ENCODE measurements around the gene MINDY4. TPM values are rescaled to one million over a fixed set of nuclear protein-coding genes. Genes with fewer than 3 reads are reported as not detected.

The MINDY4 gene
- total RNA-seq, 1 experiment from 2014 or later: 2.1 TPM

DNA sequence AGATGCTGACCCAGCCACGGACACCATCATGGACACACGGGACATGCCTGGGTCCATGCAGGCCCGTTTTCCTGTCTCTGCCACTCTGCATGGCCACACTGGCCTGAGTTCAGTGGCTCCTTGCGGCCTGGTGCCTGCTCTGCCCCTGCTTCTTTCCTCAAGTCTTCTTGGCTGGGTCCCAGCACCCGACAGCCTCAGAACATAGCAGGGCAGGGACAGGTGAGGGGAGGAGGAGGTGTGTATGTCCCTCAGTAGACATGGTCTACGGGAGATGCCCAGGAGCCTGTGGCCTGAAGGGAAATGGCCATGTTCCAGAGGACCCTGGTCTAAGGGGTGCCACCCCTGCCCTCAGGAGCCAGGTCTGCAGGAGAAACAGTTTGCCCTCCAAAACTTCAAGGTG lies 138.2 kb downstream of the MINDY4 start:
- no peaks in the 10 kb centered on the region for H3K9me3 ChIP-seq
- Mint-ChIP-seq H3K4me3 (ENCODE audit: unreplicated experiment) (no peak overlapping the region), H3K4me1 (ENCODE audit: low read depth, unreplicated experiment) (peaks cover 16% of the 10 kb centered on the region), H3K27me3 (ENCODE audit: insufficient read depth, unreplicated experiment) (no peaks in the 10 kb centered on the region), H3K36me3 (ENCODE audit: insufficient read depth, unreplicated experiment) (no peaks in the 10 kb centered on the region), H3K9me3 (ENCODE audit: unreplicated experiment) (no peaks in the 10 kb centered on the region), H3K27ac (ENCODE audit: unreplicated experiment) (no peak overlapping the region)
- no peak for DNase-seq
- H3K27me3 ChIP-seq (replicated peaks; ENCODE audit: control insufficient read depth, insufficient read depth, low read length): no peaks in the 10 kb centered on the region
- ChIA-PET POLR2A (no interaction called here), CTCF (no interaction called here)
- no peaks in the 10 kb centered on the region for H3K36me3 ChIP-seq (ENCODE audit: control insufficient read depth, insufficient read depth, low read length)
- no TSS peak for BruUV-seq (replicated peaks)
- H3K4me3 ChIP-seq (ENCODE audit: low read depth, low read length): no peak overlapping the region
- peaks cover 16% of the 10 kb centered on the region for H3K4me1 ChIP-seq
- no peak for TF ChIP-seq CTCF (IDR thresholded peaks at IDR 0.05; ENCODE audit: insufficient read depth in 1 of 2, low read depth in 1 of 2, low read length in 1 of 2, severe bottlenecking in 1 of 2, unreplicated experiment in 1 of 2)
- intact Hi-C loops (cut with micrococcal nuclease; ENCODE audit: unreplicated experiment): no loop called here

DNA sequence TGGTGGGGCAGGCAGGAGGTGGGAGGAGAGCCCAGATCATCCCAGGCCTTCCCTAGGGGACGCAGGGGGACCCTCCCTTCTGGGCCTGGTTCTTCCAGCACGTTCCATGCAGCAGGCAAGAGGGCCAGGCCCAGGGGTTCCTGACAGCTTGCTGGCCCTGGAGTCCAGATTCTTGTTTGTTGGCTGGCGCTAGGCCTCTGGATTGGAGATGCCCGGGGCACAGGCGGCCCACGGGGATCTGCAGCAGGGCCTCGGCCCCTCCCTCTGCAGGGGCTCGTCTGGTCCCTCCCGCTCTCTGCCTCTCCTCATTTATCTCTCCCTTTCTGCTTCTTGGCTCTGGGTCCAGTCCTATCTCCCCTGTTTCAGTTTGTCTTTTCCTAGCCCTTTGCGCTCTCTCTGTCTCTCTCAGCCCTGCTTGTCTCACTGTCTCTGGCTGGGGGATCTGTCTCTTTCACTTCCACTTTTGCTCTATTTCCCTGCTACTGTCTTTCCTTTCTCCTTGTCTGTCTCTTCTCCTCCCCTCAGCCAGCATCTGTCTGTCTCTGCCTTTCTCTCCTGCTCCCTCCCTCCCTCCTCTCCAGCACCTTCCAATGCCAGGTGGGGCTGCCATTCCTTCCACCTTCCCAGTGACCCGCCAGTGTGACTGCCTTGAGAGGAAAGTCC lies 139.3 kb downstream of the MINDY4 start:
- TF ChIP-seq CTCF (IDR thresholded peaks at IDR 0.05; ENCODE audit: insufficient read depth in 1 of 2, low read depth in 1 of 2, low read length in 1 of 2, severe bottlenecking in 1 of 2, unreplicated experiment in 1 of 2): no peak
- H3K27me3 ChIP-seq (replicated peaks; ENCODE audit: control insufficient read depth, insufficient read depth, low read length): no peaks in the 10 kb centered on the region
- BruUV-seq (replicated peaks): no TSS peak
- H3K4me1 Mint-ChIP-seq (ENCODE audit: low read depth, unreplicated experiment): peaks cover 21% of the 10 kb centered on the region
- no peak for DNase-seq
- no peak overlapping the region for H3K4me3 ChIP-seq (ENCODE audit: low read depth, low read length)
- no peaks in the 10 kb centered on the region for H3K36me3 ChIP-seq (ENCODE audit: control insufficient read depth, insufficient read depth, low read length)
- H3K9me3 Mint-ChIP-seq (ENCODE audit: unreplicated experiment): no peaks in the 10 kb centered on the region
- no peak overlapping the region for H3K27ac Mint-ChIP-seq (ENCODE audit: unreplicated experiment)
- intact Hi-C loops (cut with micrococcal nuclease; ENCODE audit: unreplicated experiment): no loop called here
- no peak overlapping the region for H3K4me3 Mint-ChIP-seq (ENCODE audit: unreplicated experiment)
- H3K9me3 ChIP-seq: no peaks in the 10 kb centered on the region
- H3K27me3 Mint-ChIP-seq (ENCODE audit: insufficient read depth, unreplicated experiment): no peaks in the 10 kb centered on the region
- H3K4me1 ChIP-seq: peaks cover 27% of the 10 kb centered on the region
- POLR2A ChIA-PET: no interaction called here
- no peaks in the 10 kb centered on the region for H3K36me3 Mint-ChIP-seq (ENCODE audit: insufficient read depth, unreplicated experiment)
- CTCF ChIA-PET: no interaction called here

- H3K4me1 ChIP-seq: peaks cover 27% of the 10 kb centered on the region
- BruUV-seq (replicated peaks): no TSS peak
- H3K36me3 Mint-ChIP-seq (ENCODE audit: insufficient read depth, unreplicated experiment): no peaks in the 10 kb centered on the region
- no peak for DNase-seq
- no peaks in the 10 kb centered on the region for H3K27me3 ChIP-seq (replicated peaks; ENCODE audit: control insufficient read depth, insufficient read depth, low read length)
- no peaks in the 10 kb centered on the region for H3K27me3 Mint-ChIP-seq (ENCODE audit: insufficient read depth, unreplicated experiment)
- no peak for TF ChIP-seq CTCF (IDR thresholded peaks at IDR 0.05; ENCODE audit: insufficient read depth in 1 of 2, low read depth in 1 of 2, low read length in 1 of 2, severe bottlenecking in 1 of 2, unreplicated experiment in 1 of 2)
- no peak overlapping the region for H3K4me3 ChIP-seq (ENCODE audit: low read depth, low read length)
- no peaks in the 10 kb centered on the region for H3K36me3 ChIP-seq (ENCODE audit: control insufficient read depth, insufficient read depth, low read length)
- H3K4me1 Mint-ChIP-seq (ENCODE audit: low read depth, unreplicated experiment): peaks cover 18% of the 10 kb centered on the region
- ChIA-PET POLR2A (no interaction called here), CTCF (no interaction called here)
- no peak overlapping the region for H3K27ac Mint-ChIP-seq (ENCODE audit: unreplicated experiment)
- no peaks in the 10 kb centered on the region for H3K9me3 Mint-ChIP-seq (ENCODE audit: unreplicated experiment)
- no peaks in the 10 kb centered on the region for H3K9me3 ChIP-seq
- intact Hi-C loops (cut with micrococcal nuclease; ENCODE audit: unreplicated experiment): no loop called here
- H3K4me3 Mint-ChIP-seq (ENCODE audit: unreplicated experiment): no peak overlapping the region
These were observed 139.9 kb downstream of the MINDY4 start for GRCh38 chr7:30911133-30911532.
